HepG2 (cell line): ENCODE results near the gene MIEF1. TPM values are rescaled to one million over a fixed set of nuclear protein-coding genes. Genes with fewer than 3 reads are reported as not detected.

ENCODE experiments used
- ARHGAP35 ChIP-seq: sonication (generic); formaldehyde crosslinking; IDR thresholded peaks from 2 replicates; pipeline ENCODE4 v1.9.0; 2022; ENCODE audit warnings: mild to moderate bottlenecking, inconsistent platforms, moderate library complexity, missing genetic modification reagents, borderline replicate concordance
- BRCA1 ChIP-seq: sonication (generic); formaldehyde crosslinking; IDR thresholded peaks from 2 replicates; pipeline ENCODE4 v1.4.0; 2020; ENCODE audit warnings: missing genetic modification reagents
- E2F5 ChIP-seq: sonication (generic); formaldehyde crosslinking; conservative IDR thresholded peaks from 2 replicates; pipeline ENCODE4 v1.4.0; 2020; ENCODE audit warnings: missing genetic modification reagents
- FOXP1 ChIP-seq, 2 experiments: fragments of 450-650 bp in 1 of 2; IDR thresholded peaks; 2 replicates each; pipeline ENCODE4 v1.6.1; 2017 to 2018; ENCODE audit warnings: antibody characterized with exemption in 1 of 2
- IKZF1 ChIP-seq: fragments of 450-650 bp; IDR thresholded peaks from 2 replicates; pipeline ENCODE4 v1.7.1; 2016
- MLLT10 ChIP-seq: sonication (generic); formaldehyde crosslinking; IDR thresholded peaks from 2 replicates; pipeline ENCODE4 v1.4.0; 2020; ENCODE audit warnings: missing genetic modification reagents
- NPAS2 ChIP-seq: sonication (generic); formaldehyde crosslinking; IDR thresholded peaks from 2 replicates; pipeline ENCODE4 v1.8.0; 2022; ENCODE audit warnings: mild to moderate bottlenecking, missing genetic modification reagents, borderline replicate concordance
- RFX3 ChIP-seq: IDR thresholded peaks from 2 replicates; pipeline ENCODE4 v1.6.1; 2016; ENCODE audit warnings: missing biosample characterization, missing genetic modification reagents
- SRF ChIP-seq: IDR thresholded peaks from 2 replicates; pipeline ENCODE4 v1.6.1; 2011; ENCODE audit warnings: mild to moderate bottlenecking, low read depth, low read length, moderate library complexity
- TFDP2 ChIP-seq: sonication (generic); formaldehyde crosslinking; IDR thresholded peaks from 2 replicates; pipeline ENCODE4 v1.4.0; 2020; ENCODE audit warnings: missing genetic modification reagents
- ZBTB37 ChIP-seq: sonication (generic); formaldehyde crosslinking; IDR thresholded peaks from 2 replicates; pipeline ENCODE4 v1.4.0; 2020; ENCODE audit warnings: mild to moderate bottlenecking, missing genetic modification reagents
- ZHX1 ChIP-seq: sonication (generic); formaldehyde crosslinking; IDR thresholded peaks from 2 replicates; pipeline ENCODE4 v1.8.1; 2022; ENCODE audit warnings: low read depth, mild to moderate bottlenecking, missing genetic modification reagents
- ZNF276 ChIP-seq: sonication (generic); formaldehyde crosslinking; IDR thresholded peaks from 2 replicates; pipeline ENCODE4 v1.4.0; 2020; ENCODE audit warnings: mild to moderate bottlenecking, low read depth, missing genetic modification reagents
- ZNF337 ChIP-seq: sonication (generic); formaldehyde crosslinking; IDR thresholded peaks from 2 replicates; pipeline ENCODE4 v1.5.1; 2020; ENCODE audit warnings: missing genetic modification reagents, low read depth, mild to moderate bottlenecking, borderline replicate concordance
- ZNF607 ChIP-seq: sonication (generic); formaldehyde crosslinking; IDR thresholded peaks from 2 replicates; pipeline ENCODE4 v1.5.1; 2020; ENCODE audit warnings: missing genetic modification reagents, mild to moderate bottlenecking, borderline replicate concordance
- ZNF691 ChIP-seq: sonication (generic); formaldehyde crosslinking; IDR thresholded peaks from 2 replicates; pipeline ENCODE4 v1.4.0; 2020; ENCODE audit warnings: missing genetic modification reagents, low read depth, mild to moderate bottlenecking, borderline replicate concordance
- ZNF724P ChIP-seq: sonication (generic); formaldehyde crosslinking; IDR thresholded peaks from 2 replicates; pipeline ENCODE4 v1.8.0; 2022; ENCODE audit warnings: missing genetic modification reagents, borderline replicate concordance
- ZSCAN31 ChIP-seq: sonication (generic); formaldehyde crosslinking; IDR thresholded peaks from 2 replicates; pipeline ENCODE4 v1.5.0; 2020; ENCODE audit warnings: low read depth, mild to moderate bottlenecking, missing genetic modification reagents
- polyA plus RNA-seq, 8 experiments: library from polyadenylated mRNA; depleted of rRNA in 3 of 8; stranded (reverse) in 7 of 8; unstranded in 1 of 8; fragments of >200 nt; fragmentation: Illumina TruSeq in 4 of 8; extraction: Trizol in 4 of 8; gene quantifications; 2 replicates each; pipeline versions ENCODE4 v1.2.1 to v1.2.3, GENCODE V29; 2011 to 2016; ENCODE audit warnings: low read depth in 4 of 8, missing spikeins in 1 of 8, mixed read lengths in 1 of 8; ENCODE audit not compliant: insufficient read depth in 1 of 8
- total RNA-seq, 5 experiments: library from RNA; depleted of rRNA; stranded (reverse); fragments of >200 nt; fragmentation: Illumina TruSeq; extraction: Trizol; gene quantifications; 2 replicates each; pipeline ENCODE4 v1.2.3, GENCODE V29; 2016; ENCODE audit warnings: low read depth in 1 of 5

The MIEF1 gene
- total and polyA plus RNA-seq, 2 of the 13 experiments (the other 11 are each of a cell fraction or from before 2014, with no cell fraction given): 21.7 to 34.8 TPM

GRCh38 chr22:39520226-39521105 lies 18.4 kb downstream of the MIEF1 start, which contains the start of gene ATF4 (continued):
- TF ChIP-seq BRCA1: peak; percentile 90
- TF ChIP-seq ZNF724P (CRISPR knock-in tag): no peak; the same call in 1 of the 2 replicates
- no peak for TF ChIP-seq RFX3 (CRISPR knock-in tag)
- peak; percentile 74; the same call in 1 of the 2 replicates for TF ChIP-seq ZNF607
- TF ChIP-seq ZHX1 (CRISPR knock-in tag): 0 out of 2 replicates have a peak, but pooled peaks have one; percentile 50
- TF ChIP-seq ZNF691: no peak
- no peak for TF ChIP-seq TFDP2
- no peak for TF ChIP-seq IKZF1
- TF ChIP-seq SRF: no peak; the same call in 1 of the 2 replicates
- 0 out of 2 replicates have a peak, but pooled peaks have one; percentile 72 for TF ChIP-seq E2F5 (CRISPR knock-in tag)
- TF ChIP-seq ARHGAP35 (CRISPR knock-in tag): peak; percentile 97
- TF ChIP-seq ZBTB37 (CRISPR knock-in tag): peak; percentile 40; the same call in 1 of the 2 replicates
- no peak; the same call in 1 of the 2 replicates for TF ChIP-seq ZNF276
- no peak for TF ChIP-seq ZNF337 (CRISPR knock-in tag)
- TF ChIP-seq ZSCAN31 (CRISPR knock-in tag): peak; percentile 84; the same call in 1 of the 2 replicates
- TF ChIP-seq FOXP1 (IDR thresholded peaks at IDR 0.05): no peak
- no peak for TF ChIP-seq FOXP1 (CRISPR knock-in tag; IDR thresholded peaks at IDR 0.05)
- TF ChIP-seq NPAS2 (CRISPR knock-in tag): no peak
- peak; percentile 96 for TF ChIP-seq MLLT10
